Liver (tissue), 9 donors: ENCODE results near the gene ERC2. TPM values are rescaled to one million over a fixed set of nuclear protein-coding genes. Genes with fewer than 3 reads are reported as not detected.

ENCODE experiments used
- DNase-seq: peaks from one replicate; pipeline ENCODE4 v3.0.0-alpha.2; 2017; ENCODE audit warnings: low spot score
- H3K27ac ChIP-seq, 2 donors: one replicate each; pipeline ENCODE4 v1.7.0; 2013; ENCODE audit warnings: inconsistent platforms in 2 of 2, low read length in 2 of 2, control low read depth in 1 of 2, low read depth in 1 of 2, mild to moderate bottlenecking in 1 of 2
- H3K27me3 ChIP-seq, 4 donors: one replicate each; pipeline versions ENCODE4 v1.6.1 to v1.7.0; 2013; ENCODE audit warnings: low read length in 3 of 4, inconsistent platforms in 1 of 4, mild to moderate bottlenecking in 1 of 4, moderate library complexity in 1 of 4; ENCODE audit not compliant: control insufficient read depth in 4 of 4, insufficient read depth in 4 of 4
- H3K36me3 ChIP-seq, 4 donors: one replicate each; pipeline versions ENCODE4 v1.6.1 to v1.7.0; 2013; ENCODE audit warnings: low read length in 3 of 4, mild to moderate bottlenecking in 3 of 4, low read depth in 1 of 4, moderate library complexity in 1 of 4; ENCODE audit not compliant: control insufficient read depth in 4 of 4, insufficient read depth in 3 of 4
- H3K4me1 ChIP-seq, 4 donors: one replicate each; pipeline versions ENCODE4 v1.6.1 to v1.7.0; 2013; ENCODE audit warnings: low read length in 3 of 4, mild to moderate bottlenecking in 3 of 4, moderate library complexity in 1 of 4; ENCODE audit not compliant: control insufficient read depth in 4 of 4, insufficient read depth in 4 of 4
- H3K4me3 ChIP-seq, 3 donors: one replicate each; pipeline versions ENCODE4 v1.6.1 to v1.7.0; 2013; ENCODE audit warnings: low read length in 3 of 3, control low read depth in 1 of 3, low read depth in 1 of 3, mild to moderate bottlenecking in 1 of 3
- H3K9ac ChIP-seq, 2 donors: one replicate each; pipeline ENCODE4 v1.7.0; 2013; ENCODE audit warnings: low read length in 2 of 2, mild to moderate bottlenecking in 2 of 2, moderate library complexity in 2 of 2, control low read depth in 1 of 2, low read depth in 1 of 2
- H3K9me3 ChIP-seq, 4 donors: one replicate each; pipeline versions ENCODE4 v1.6.1 to v1.7.0; 2013; ENCODE audit warnings: low read length in 3 of 4; ENCODE audit not compliant: control insufficient read depth in 4 of 4
- ATF3 ChIP-seq: IDR thresholded peaks from 2 replicates; pipeline ENCODE4 v1.6.1; 2016; ENCODE audit warnings: antibody characterized with exemption
- CTCF ChIP-seq: fragments of 150-350 bp; IDR thresholded peaks from 2 replicates; pipeline ENCODE4 v1.5.1; 2017; ENCODE audit warnings: improper control_type of control experiment, low read depth, low read length; ENCODE audit not compliant: missing input control
- EGR1 ChIP-seq, 2 donors: IDR thresholded peaks; 2 replicates each; pipeline ENCODE4 v1.6.1; 2016 to 2018; ENCODE audit warnings: antibody characterized with exemption in 2 of 2, low read depth in 2 of 2
- FOXA1 ChIP-seq: IDR thresholded peaks from 2 replicates; pipeline ENCODE4 v1.6.1; 2016; ENCODE audit warnings: antibody characterized with exemption
- FOXA2 ChIP-seq: IDR thresholded peaks from 2 replicates; pipeline ENCODE4 v1.6.1; 2016; ENCODE audit warnings: antibody characterized with exemption
- GABPA ChIP-seq, 2 donors: IDR thresholded peaks in 1 of 2; conservative IDR thresholded peaks in 1 of 2; 2 replicates each; pipeline ENCODE4 v1.6.1; 2016; ENCODE audit warnings: antibody characterized with exemption in 2 of 2, mild to moderate bottlenecking in 1 of 2, moderate library complexity in 1 of 2
- HNF4A ChIP-seq, 2 donors: conservative IDR thresholded peaks; 2 replicates each; pipeline ENCODE4 v1.6.1; 2016; ENCODE audit warnings: antibody characterized with exemption in 2 of 2, mild to moderate bottlenecking in 2 of 2
- HNF4G ChIP-seq: IDR thresholded peaks from 2 replicates; pipeline ENCODE4 v1.6.1; 2016; ENCODE audit warnings: antibody characterized with exemption
- JUND ChIP-seq, 2 donors: IDR thresholded peaks; 2 replicates each; pipeline ENCODE4 v1.6.1; 2016; ENCODE audit warnings: antibody characterized with exemption in 2 of 2
- MAX ChIP-seq: IDR thresholded peaks from 2 replicates; pipeline ENCODE4 v1.6.1; 2016; ENCODE audit warnings: antibody characterized with exemption
- NR2F2 ChIP-seq: IDR thresholded peaks from 2 replicates; pipeline ENCODE4 v1.6.1; 2016; ENCODE audit warnings: antibody characterized with exemption
- RAD21 ChIP-seq, 2 donors: IDR thresholded peaks; 2 replicates each; pipeline ENCODE4 v1.6.1; 2016; ENCODE audit warnings: antibody characterized with exemption in 2 of 2, mild to moderate bottlenecking in 2 of 2
- REST ChIP-seq: IDR thresholded peaks from 2 replicates; pipeline ENCODE4 v1.6.1; 2016; ENCODE audit warnings: antibody characterized with exemption, mild to moderate bottlenecking
- RXRA ChIP-seq, 2 donors: IDR thresholded peaks; 2 replicates each; pipeline ENCODE4 v1.6.1; 2017 to 2018; ENCODE audit warnings: antibody characterized with exemption in 2 of 2, mild to moderate bottlenecking in 1 of 2
- SP1 ChIP-seq: IDR thresholded peaks from 2 replicates; pipeline ENCODE4 v1.6.1; 2018; ENCODE audit warnings: antibody characterized with exemption, mild to moderate bottlenecking
- TAF1 ChIP-seq: conservative IDR thresholded peaks from 2 replicates; pipeline ENCODE4 v1.6.1; 2016; ENCODE audit warnings: antibody characterized with exemption, mild to moderate bottlenecking
- YY1 ChIP-seq: IDR thresholded peaks from 2 replicates; pipeline ENCODE4 v1.6.1; 2016; ENCODE audit warnings: antibody characterized with exemption, mild to moderate bottlenecking
- ZBTB33 ChIP-seq: IDR thresholded peaks from 2 replicates; pipeline ENCODE4 v1.6.1; 2016; ENCODE audit warnings: antibody characterized with exemption
- WGBS: extraction: QIAGEN DNeasy Blood & Tissue Kit; methylation state at CpG from one replicate; pipeline ENCODE4 v1.1.7; 2013; 5-methylcytosine and 5-hydroxymethylcytosine counted together
- polyA plus RNA-seq, 2 donors: library from polyadenylated mRNA; stranded (reverse) in 1 of 2; unstranded in 1 of 2; fragments of 200-250 nt in 1 of 2; fragments of >200 nt in 1 of 2; fragmentation: Nextera tagmentation in 1 of 2; extraction: Ambion mirVana in 1 of 2; gene quantifications; one replicate each; pipeline versions ENCODE4 v1.2.1 to v1.2.3, GENCODE V29; 2013 to 2015
- total RNA-seq, 2 donors: library from RNA; depleted of rRNA; stranded (reverse); fragments of >200 nt; gene quantifications; one replicate each; pipeline ENCODE4 v1.2.3, GENCODE V29; 2014
- donor health status: healthy.
- donor health status: healthy.
- donor health status: healthy.
- donor health status: healthy.
- donor health status: healthy.

Gene ERC2
- total and polyA plus RNA-seq, 4 donors, result 0.14 to 0.25 TPM; not detected in 2

GRCh38 chr3:56238299-56238698, 230.0 kb downstream of the ERC2 start:
- TF ChIP-seq MAX (no peak), FOXA1 (no peak), SP1 (no peak), YY1 (no peak), NR2F2 (no peak), JUND (IDR thresholded peaks at IDR 0.05) (no peak), REST (no peak), HNF4A (conservative IDR thresholded peaks at IDR 0.05) (no peak), FOXA2 (no peak), ZBTB33 (no peak), TAF1 (no peak), RAD21 (IDR thresholded peaks at IDR 0.05) (no peak), EGR1 (IDR thresholded peaks at IDR 0.05; ENCODE audit: low read depth in 2 of 2) (no peak), ATF3 (no peak), RXRA (IDR thresholded peaks at IDR 0.05) (no peak), HNF4G (no peak), GABPA (IDR thresholded peaks at IDR 0.05 in 1 of 2, conservative IDR thresholded peaks at IDR 0.05 in 1 of 2) (no peak), CTCF (no peak)
- Histone ChIP-seq H3K27me3 (peaks cover 0 to 2% (median under 1%) of the 10 kb centered on the region in 4 donors), H3K4me3 (no peak overlapping the region), H3K27ac (no peak overlapping the region), H3K9ac (no peak overlapping the region), H3K36me3 (no peaks in the 10 kb centered on the region), H3K9me3 (no peaks in the 10 kb centered on the region), H3K4me1 (no peaks in the 10 kb centered on the region)
- no peak for DNase-seq
- whole genome bisulfite sequencing, result 83% methylated on average over 2 of the region's 2 CpGs

- H3K9me3 ChIP-seq, result no peaks in the 10 kb centered on the region
- DNase-seq, result no peak
- 86% methylated on average over 3 of the region's 3 CpGs for WGBS
- TF ChIP-seq SP1 (no peak), JUND (IDR thresholded peaks at IDR 0.05) (no peak), REST (no peak), RXRA (IDR thresholded peaks at IDR 0.05) (no peak), EGR1 (IDR thresholded peaks at IDR 0.05; ENCODE audit: low read depth in 2 of 2) (no peak), ATF3 (no peak), ZBTB33 (no peak), HNF4G (no peak), HNF4A (conservative IDR thresholded peaks at IDR 0.05) (no peak)
Observed at GRCh38 chr3:56233742-56234141, 234.5 kb downstream of the ERC2 start.

More at GRCh38 chr3:56233742-56234141, 234.5 kb downstream of the ERC2 start:
- H3K27ac ChIP-seq, result no peak overlapping the region
- H3K36me3 ChIP-seq, result no peaks in the 10 kb centered on the region
- peaks cover 0 to 2% (median 0%) of the 10 kb centered on the region in 4 donors for H3K27me3 ChIP-seq
- H3K9ac ChIP-seq, result no peak overlapping the region
- no peak overlapping the region for H3K4me3 ChIP-seq
- H3K4me1 ChIP-seq, result no peaks in the 10 kb centered on the region
